ENCODE data around the gene ATP8B1. TPM values are rescaled to one million over a fixed set of nuclear protein-coding genes. Genes with fewer than 3 reads are reported as not detected.

Gene ATP8B1
- polyA plus RNA-seq, 3 donors = 0.02 to 0.11 (median 0.03) TPM

DNA sequence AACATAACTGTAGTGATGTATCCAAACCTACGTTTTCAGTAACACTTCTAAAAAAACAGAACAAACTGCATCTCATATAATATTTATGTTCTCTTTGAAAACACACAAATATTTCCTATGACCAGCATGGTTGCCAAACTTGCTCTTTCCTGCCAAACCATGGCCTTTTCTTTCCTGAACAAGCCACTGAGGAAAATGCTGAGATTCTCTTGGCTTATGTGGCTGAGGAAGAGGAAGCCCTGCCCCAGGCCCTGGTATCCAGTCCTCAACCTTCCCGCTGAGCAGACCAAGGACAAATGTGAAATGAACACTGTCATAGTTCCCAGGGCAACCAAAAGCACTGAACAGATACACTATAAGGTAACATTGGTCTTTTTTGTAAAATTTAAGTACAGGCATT lies 145.6 kb downstream of the ATP8B1 start:
- peaks cover 0 to 3% of the 10 kb centered on the region in 2 donors for H3K36me3 ChIP-seq (replicated peaks in 1 of 2; ENCODE audit: control insufficient read depth in 1 of 2, insufficient read depth in 2 of 2, low read length in 2 of 2)
- no peak for DNase-seq
- no peak overlapping the region for H3K4me2 ChIP-seq (replicated peaks; ENCODE audit: extremely low read depth, low read length, poor library complexity, severe bottlenecking)
- H3K9me3 ChIP-seq (replicated peaks in 1 of 2; ENCODE audit: control insufficient read depth in 1 of 2, insufficient read depth in 1 of 2, low read length in 2 of 2) = peaks cover 14 to 23% of the 10 kb centered on the region in 2 donors
- peaks cover 0 to 3% (median 0%) of the 10 kb centered on the region in 3 donors for H3K27me3 Mint-ChIP-seq (ENCODE audit: low read depth in 3 of 3)
- H3K36me3 Mint-ChIP-seq = peaks cover 20 to 28% of the 10 kb centered on the region in 2 donors
- WGBS (ENCODE audit: insufficient coverage) = no CpG with 5 or more reads among the region's 2 CpGs
- no peak overlapping the region for H3K27ac ChIP-seq (ENCODE audit: low read depth in 1 of 2, low read length in 2 of 2)
- no peak overlapping the region for H3K9ac ChIP-seq (ENCODE audit: insufficient read depth, low read length, poor library complexity, severe bottlenecking)
- H3K4me3 ChIP-seq (replicated peaks in 1 of 3; ENCODE audit: low read depth in 2 of 3, low read length in 3 of 3) = no peak overlapping the region
- no peak overlapping the region for H3K4me3 Mint-ChIP-seq
- H3K79me2 ChIP-seq (ENCODE audit: insufficient read depth, low read length) = peaks cover 72% of the 10 kb centered on the region
- peak overlapping the region in 1 of 7 donors; percentile 46 for H3K27ac Mint-ChIP-seq
- TF ChIP-seq, protein P1, sequence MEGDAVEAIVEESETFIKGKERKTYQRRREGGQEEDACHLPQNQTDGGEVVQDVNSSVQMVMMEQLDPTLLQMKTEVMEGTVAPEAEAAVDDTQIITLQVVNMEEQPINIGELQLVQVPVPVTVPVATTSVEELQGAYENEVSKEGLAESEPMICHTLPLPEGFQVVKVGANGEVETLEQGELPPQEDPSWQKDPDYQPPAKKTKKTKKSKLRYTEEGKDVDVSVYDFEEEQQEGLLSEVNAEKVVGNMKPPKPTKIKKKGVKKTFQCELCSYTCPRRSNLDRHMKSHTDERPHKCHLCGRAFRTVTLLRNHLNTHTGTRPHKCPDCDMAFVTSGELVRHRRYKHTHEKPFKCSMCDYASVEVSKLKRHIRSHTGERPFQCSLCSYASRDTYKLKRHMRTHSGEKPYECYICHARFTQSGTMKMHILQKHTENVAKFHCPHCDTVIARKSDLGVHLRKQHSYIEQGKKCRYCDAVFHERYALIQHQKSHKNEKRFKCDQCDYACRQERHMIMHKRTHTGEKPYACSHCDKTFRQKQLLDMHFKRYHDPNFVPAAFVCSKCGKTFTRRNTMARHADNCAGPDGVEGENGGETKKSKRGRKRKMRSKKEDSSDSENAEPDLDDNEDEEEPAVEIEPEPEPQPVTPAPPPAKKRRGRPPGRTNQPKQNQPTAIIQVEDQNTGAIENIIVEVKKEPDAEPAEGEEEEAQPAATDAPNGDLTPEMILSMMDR (IDR thresholded peaks at IDR 0.05) = no peak
- H3K9me3 Mint-ChIP-seq = peaks cover 18 to 27% (median 20%) of the 10 kb centered on the region in 7 donors
- H3K4me1 ChIP-seq (ENCODE audit: control insufficient read depth in 1 of 2, insufficient read depth in 2 of 2, low read length in 2 of 2) = no peaks in the 10 kb centered on the region
- peaks cover 1% of the 10 kb centered on the region for H3K4me1 Mint-ChIP-seq
- no peaks in the 10 kb centered on the region for H3K27me3 ChIP-seq (ENCODE audit: control insufficient read depth in 2 of 2, insufficient read depth in 2 of 2, low read length in 2 of 2)
- intact Hi-C loops (cut with micrococcal nuclease) = no loop called here
- H4K20me1 ChIP-seq (ENCODE audit: insufficient read depth, low read length) = no peaks in the 10 kb centered on the region
- no peak overlapping the region for H2AFZ ChIP-seq (ENCODE audit: insufficient read depth, low read depth, low read length, poor library complexity, severe bottlenecking)

DNA sequence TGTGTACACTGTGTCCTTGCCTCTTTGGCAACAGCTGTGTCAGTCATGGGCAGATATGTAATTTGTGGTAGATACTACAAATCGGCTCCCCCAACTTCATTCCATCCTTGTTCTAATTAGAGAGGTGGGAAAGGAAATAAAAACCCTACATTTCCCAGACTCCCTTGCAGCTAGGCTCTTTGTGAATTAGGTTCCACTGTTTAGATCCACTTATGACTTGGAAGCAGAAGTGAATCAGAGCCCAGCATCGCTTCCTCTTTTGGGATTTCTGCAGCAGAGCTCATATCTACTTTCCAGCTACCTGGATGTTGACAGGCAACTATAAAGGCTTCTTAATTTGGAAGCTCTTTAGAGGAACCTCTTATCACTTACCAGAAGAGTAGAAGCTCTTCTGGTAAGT lies 147.4 kb downstream of the ATP8B1 start:
- intact Hi-C loops (cut with micrococcal nuclease) = no loop called here
- Histone ChIP-seq H3K79me2 (ENCODE audit: insufficient read depth, low read length) (peaks cover 76% of the 10 kb centered on the region), H3K27ac (ENCODE audit: low read depth in 1 of 2, low read length in 2 of 2) (peak overlapping the region in 1 of 2 donors; percentile 25)

More for the DNA sequence above, 147.4 kb downstream of the ATP8B1 start:
- peak; percentile 38 to 51 (median 44) for DNase-seq
- Histone ChIP-seq H3K9ac (ENCODE audit: insufficient read depth, low read length, poor library complexity, severe bottlenecking) (no peak overlapping the region), H3K36me3 (replicated peaks in 1 of 2; ENCODE audit: control insufficient read depth in 1 of 2, insufficient read depth in 2 of 2, low read length in 2 of 2) (peaks cover 0 to 3% of the 10 kb centered on the region in 2 donors), H3K4me2 (replicated peaks; ENCODE audit: extremely low read depth, low read length, poor library complexity, severe bottlenecking) (no peak overlapping the region), H4K20me1 (ENCODE audit: insufficient read depth, low read length) (no peaks in the 10 kb centered on the region), H3K4me1 (ENCODE audit: control insufficient read depth in 1 of 2, insufficient read depth in 2 of 2, low read length in 2 of 2) (peaks cover 1 to 4% of the 10 kb centered on the region in 2 donors), H2AFZ (ENCODE audit: insufficient read depth, low read depth, low read length, poor library complexity, severe bottlenecking) (no peak overlapping the region), H3K27me3 (ENCODE audit: control insufficient read depth in 2 of 2, insufficient read depth in 2 of 2, low read length in 2 of 2) (no peaks in the 10 kb centered on the region), H3K9me3 (replicated peaks in 1 of 2; ENCODE audit: control insufficient read depth in 1 of 2, insufficient read depth in 1 of 2, low read length in 2 of 2) (peaks cover 14 to 23% of the 10 kb centered on the region in 2 donors), H3K4me3 (replicated peaks in 1 of 3; ENCODE audit: low read depth in 2 of 3, low read length in 3 of 3) (peak overlapping the region in 1 of 3 experiments; percentile 11)
- Mint-ChIP-seq H3K9me3 (peaks cover 18 to 27% (median 22%) of the 10 kb centered on the region in 7 donors), H3K27ac (peak overlapping the region in 3 of 7 donors; percentile 23 to 71 (median 54)), H3K36me3 (peaks cover 22 to 31% of the 10 kb centered on the region in 2 donors), H3K27me3 (ENCODE audit: low read depth in 3 of 3) (peaks cover 0 to 3% (median 0%) of the 10 kb centered on the region in 3 donors), H3K4me3 (no peak overlapping the region), H3K4me1 (peaks cover 1% of the 10 kb centered on the region)
- WGBS (ENCODE audit: insufficient coverage) = 67% methylated on average over 1 of the region's 2 CpGs
- TF ChIP-seq, protein P1 (IDR thresholded peaks at IDR 0.05) = no peak

All from CD14-positive monocyte (primary cell).